ENCODE results near the gene RDH12.
"Not testable (repeated sequence)": the region's sequence is repeated elsewhere in the genome, so short reads cannot be mapped to it uniquely, and the experiment has no call there.

RDH12 gene

GRCh38 chr14:67704484-67705089, 2.9 kb downstream of the RDH12 start:
- peak; percentile 17 for DNase-seq (ENCODE audit: low read depth)

DNA sequence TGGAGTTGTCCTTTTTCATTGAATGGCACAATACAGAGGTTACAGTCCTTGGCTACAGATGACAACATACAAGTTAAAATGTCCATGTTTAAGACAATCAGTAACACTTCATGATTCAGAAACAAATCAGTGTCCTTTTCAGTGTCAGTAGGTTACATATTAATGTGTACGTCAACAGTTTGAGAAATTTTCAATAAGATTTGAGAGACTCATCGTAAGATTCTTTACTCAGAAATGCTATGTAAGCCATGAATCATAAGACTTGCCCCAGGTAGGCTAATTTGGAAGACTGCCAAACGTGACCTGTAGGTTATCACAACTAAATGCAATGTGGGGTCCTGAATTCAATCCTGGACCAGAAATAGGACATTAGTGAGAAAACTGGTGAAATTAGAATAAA, 3.5 kb downstream of the RDH12 start:
- no peak for DNase-seq (ENCODE audit: low read depth)
- no peak for TF ChIP-seq CTCF (conservative IDR thresholded peaks at IDR 0.05; ENCODE audit: low read depth, low read length)
- H3K4me3 ChIP-seq (ENCODE audit: low read length), result no peak overlapping the region

More at GRCh38 chr14:67704484-67705089, 2.9 kb downstream of the RDH12 start:
- peak; percentile 81 for TF ChIP-seq CTCF (conservative IDR thresholded peaks at IDR 0.05; ENCODE audit: low read depth, low read length)
- H3K4me3 ChIP-seq (ENCODE audit: low read length), result no peak overlapping the region

DNA sequence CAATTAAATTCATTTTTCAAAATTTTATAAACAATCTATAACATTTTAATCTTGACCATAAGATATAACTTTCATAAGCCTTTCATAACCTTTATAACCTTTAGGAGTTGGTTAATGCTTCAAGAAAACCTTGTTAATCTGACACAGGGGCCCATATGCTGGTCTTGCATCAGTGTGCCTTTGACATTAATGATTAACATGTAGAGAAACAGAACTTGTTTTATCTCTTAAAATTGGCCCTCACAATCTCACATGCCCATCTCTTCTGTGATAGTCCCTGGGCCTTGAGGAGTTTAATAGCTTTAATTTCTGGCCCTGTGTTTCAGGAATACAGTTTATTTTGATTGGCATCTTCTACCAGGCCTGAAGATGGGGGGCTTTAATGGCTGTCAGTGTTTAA, 7.7 kb downstream of the RDH12 start:
- not testable (repeated sequence) for DNase-seq (ENCODE audit: low read depth); H3K4me3 ChIP-seq (ENCODE audit: low read length)

GRCh38 chr14:67709796-67710195, 8.1 kb downstream of the RDH12 start:
- H3K4me3 ChIP-seq (ENCODE audit: low read length); DNase-seq (ENCODE audit: low read depth): not testable (repeated sequence)

- no peak for DNase-seq (ENCODE audit: low read depth)
- no peak overlapping the region for H3K4me3 ChIP-seq (ENCODE audit: low read length)
Observed at GRCh38 chr14:67710209-67710608, 8.5 kb downstream of the RDH12 start.

GRCh38 chr14:67717048-67717447, 15.4 kb downstream of the RDH12 start:
- no peak for DNase-seq (ENCODE audit: low read depth)
- no peak for TF ChIP-seq CTCF (conservative IDR thresholded peaks at IDR 0.05; ENCODE audit: low read depth, low read length)
- no peak overlapping the region for H3K4me3 ChIP-seq (ENCODE audit: low read length)

More at GRCh38 chr14:67710209-67710608, 8.5 kb downstream of the RDH12 start:
- no peak for TF ChIP-seq CTCF (conservative IDR thresholded peaks at IDR 0.05; ENCODE audit: low read depth, low read length)

DNA sequence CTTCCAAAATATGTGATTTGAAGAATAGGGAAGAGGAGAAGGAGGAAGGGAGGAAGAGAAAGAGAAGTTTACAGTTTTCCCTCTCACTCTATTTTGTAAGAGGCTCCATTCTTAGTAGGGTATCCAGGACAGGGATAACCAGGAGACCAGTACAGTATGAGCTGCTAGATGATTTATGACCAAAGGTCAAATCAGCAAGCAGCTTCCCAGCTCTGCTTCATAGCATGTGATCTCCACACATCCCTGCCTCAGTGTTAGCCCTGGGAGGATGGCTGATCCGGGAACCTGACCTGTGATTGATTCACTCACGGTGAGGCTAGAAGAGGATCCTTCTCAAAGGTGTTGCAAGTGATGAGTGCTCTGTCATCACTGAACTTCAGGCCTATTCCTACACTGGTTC, 16.6 kb downstream of the RDH12 start:
- no peak overlapping the region for H3K4me3 ChIP-seq (ENCODE audit: low read length)
- no peak for DNase-seq (ENCODE audit: low read depth)
- TF ChIP-seq CTCF (conservative IDR thresholded peaks at IDR 0.05; ENCODE audit: low read depth, low read length), result no peak

- not testable (repeated sequence) for DNase-seq (ENCODE audit: low read depth); H3K4me3 ChIP-seq (ENCODE audit: low read length)
Observed at GRCh38 chr14:67719385-67719784, 17.7 kb downstream of the RDH12 start.

DNA sequence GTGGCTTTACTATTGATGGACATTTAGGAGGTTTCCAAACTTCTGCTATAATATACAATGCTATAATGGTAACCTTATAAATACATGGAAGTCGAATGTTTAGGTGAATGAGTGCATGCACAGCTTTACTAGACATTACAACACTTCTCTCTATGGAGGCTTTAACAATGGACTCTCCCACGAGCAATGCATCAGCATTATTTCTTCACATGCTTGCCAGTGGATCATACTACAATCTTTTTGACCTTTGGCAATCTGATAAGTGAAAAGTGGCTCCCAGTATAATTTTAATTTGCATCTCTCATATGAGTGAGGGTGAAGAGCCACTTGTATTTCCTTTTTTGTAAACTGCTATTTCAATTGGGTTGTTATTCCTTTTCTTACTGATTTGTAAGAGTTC, 18.2 kb downstream of the RDH12 start:
- DNase-seq (ENCODE audit: low read depth), result no peak
- no peak for TF ChIP-seq CTCF (conservative IDR thresholded peaks at IDR 0.05; ENCODE audit: low read depth, low read length)

More for the DNA sequence above, 18.2 kb downstream of the RDH12 start:
- no peak overlapping the region for H3K4me3 ChIP-seq (ENCODE audit: low read length)
